ENCODE data around the gene DACH2.

The DACH2 gene

GRCh38 chrX:86436116-86436515, 287.9 kb downstream of the DACH2 start:
- no peak overlapping the region for H3K9ac ChIP-seq (ENCODE audit: low read length)
- H3K27me3 ChIP-seq (ENCODE audit: control insufficient read depth in 1 of 2, insufficient read depth in 2 of 2, low read length in 2 of 2): no peaks in the 10 kb centered on the region
- no peaks in the 10 kb centered on the region for H3K9me3 ChIP-seq (ENCODE audit: low read length)
- H3K4me1 ChIP-seq (ENCODE audit: insufficient read depth, low read length): no peaks in the 10 kb centered on the region
- H3K36me3 ChIP-seq (ENCODE audit: insufficient read depth, low read length): no peaks in the 10 kb centered on the region
- no peak overlapping the region for H3K27ac ChIP-seq (ENCODE audit: low read depth, low read length)
- no peak overlapping the region for H3K4me3 ChIP-seq (ENCODE audit: low read depth in 1 of 2, low read length in 2 of 2)

GRCh38 chrX:86455495-86455894, 307.2 kb downstream of the DACH2 start:
- no peaks in the 10 kb centered on the region for H3K27me3 ChIP-seq (ENCODE audit: control insufficient read depth in 1 of 2, insufficient read depth in 2 of 2, low read length in 2 of 2)
- H3K4me3 ChIP-seq (ENCODE audit: low read depth in 1 of 2, low read length in 2 of 2): no peak overlapping the region
- H3K9ac ChIP-seq (ENCODE audit: low read length): no peak overlapping the region
- H3K27ac ChIP-seq (ENCODE audit: low read depth, low read length): no peak overlapping the region
- no peaks in the 10 kb centered on the region for H3K9me3 ChIP-seq (ENCODE audit: low read length)
- no peaks in the 10 kb centered on the region for H3K36me3 ChIP-seq (ENCODE audit: insufficient read depth, low read length)
- H3K4me1 ChIP-seq (ENCODE audit: insufficient read depth, low read length): no peaks in the 10 kb centered on the region

GRCh38 chrX:86460760-86461159, 312.5 kb downstream of the DACH2 start:
- no peak overlapping the region for H3K27ac ChIP-seq (ENCODE audit: low read depth, low read length)
- no peak overlapping the region for H3K9ac ChIP-seq (ENCODE audit: low read length)
- no peaks in the 10 kb centered on the region for H3K36me3 ChIP-seq (ENCODE audit: insufficient read depth, low read length)
- no peak overlapping the region for H3K4me3 ChIP-seq (ENCODE audit: low read depth in 1 of 2, low read length in 2 of 2)
- no peaks in the 10 kb centered on the region for H3K4me1 ChIP-seq (ENCODE audit: insufficient read depth, low read length)
- H3K27me3 ChIP-seq (ENCODE audit: control insufficient read depth in 1 of 2, insufficient read depth in 2 of 2, low read length in 2 of 2): no peaks in the 10 kb centered on the region
- H3K9me3 ChIP-seq (ENCODE audit: low read length): no peaks in the 10 kb centered on the region

GRCh38 chrX:86504297-86504696, 356.0 kb downstream of the DACH2 start:
- Histone ChIP-seq H3K4me1 (ENCODE audit: insufficient read depth, low read length) (no peaks in the 10 kb centered on the region), H3K9me3 (ENCODE audit: low read length) (no peaks in the 10 kb centered on the region), H3K4me3 (ENCODE audit: low read depth in 1 of 2, low read length in 2 of 2) (no peak overlapping the region), H3K36me3 (ENCODE audit: insufficient read depth, low read length) (no peaks in the 10 kb centered on the region), H3K27me3 (ENCODE audit: control insufficient read depth in 1 of 2, insufficient read depth in 2 of 2, low read length in 2 of 2) (no peaks in the 10 kb centered on the region), H3K27ac (ENCODE audit: low read depth, low read length) (no peak overlapping the region), H3K9ac (ENCODE audit: low read length) (no peak overlapping the region)

- Histone ChIP-seq H3K27me3 (ENCODE audit: control insufficient read depth in 1 of 2, insufficient read depth in 2 of 2, low read length in 2 of 2) (no peaks in the 10 kb centered on the region), H3K36me3 (ENCODE audit: insufficient read depth, low read length) (no peaks in the 10 kb centered on the region), H3K9me3 (ENCODE audit: low read length) (no peaks in the 10 kb centered on the region), H3K4me1 (ENCODE audit: insufficient read depth, low read length) (no peaks in the 10 kb centered on the region), H3K9ac (ENCODE audit: low read length) (no peak overlapping the region), H3K27ac (ENCODE audit: low read depth, low read length) (no peak overlapping the region), H3K4me3 (ENCODE audit: low read depth in 1 of 2, low read length in 2 of 2) (no peak overlapping the region)
These were observed 359.1 kb downstream of the DACH2 start for GRCh38 chrX:86507331-86507730.

- Histone ChIP-seq H3K27me3 (ENCODE audit: control insufficient read depth in 1 of 2, insufficient read depth in 2 of 2, low read length in 2 of 2) (no peaks in the 10 kb centered on the region), H3K27ac (ENCODE audit: low read depth, low read length) (no peak overlapping the region), H3K36me3 (ENCODE audit: insufficient read depth, low read length) (no peaks in the 10 kb centered on the region), H3K9ac (ENCODE audit: low read length) (no peak overlapping the region), H3K9me3 (ENCODE audit: low read length) (no peaks in the 10 kb centered on the region), H3K4me3 (ENCODE audit: low read depth in 1 of 2, low read length in 2 of 2) (no peak overlapping the region), H3K4me1 (ENCODE audit: insufficient read depth, low read length) (no peaks in the 10 kb centered on the region)
These were observed 431.5 kb downstream of the DACH2 start for GRCh38 chrX:86579777-86580176.

GRCh38 chrX:86604607-86605006, 456.4 kb downstream of the DACH2 start:
- H3K27ac ChIP-seq (ENCODE audit: low read depth, low read length): no peak overlapping the region
- H3K9ac ChIP-seq (ENCODE audit: low read length): no peak overlapping the region
- H3K4me1 ChIP-seq (ENCODE audit: insufficient read depth, low read length): no peaks in the 10 kb centered on the region
- no peak overlapping the region for H3K4me3 ChIP-seq (ENCODE audit: low read depth in 1 of 2, low read length in 2 of 2)
- H3K9me3 ChIP-seq (ENCODE audit: low read length): no peaks in the 10 kb centered on the region
- peaks cover 0 to 1% of the 10 kb centered on the region in 2 donors for H3K27me3 ChIP-seq (ENCODE audit: control insufficient read depth in 1 of 2, insufficient read depth in 2 of 2, low read length in 2 of 2)
- H3K36me3 ChIP-seq (ENCODE audit: insufficient read depth, low read length): no peaks in the 10 kb centered on the region

- Histone ChIP-seq H3K9me3 (ENCODE audit: low read length) (no peaks in the 10 kb centered on the region), H3K27me3 (ENCODE audit: control insufficient read depth in 1 of 2, insufficient read depth in 2 of 2, low read length in 2 of 2) (no peaks in the 10 kb centered on the region), H3K4me1 (ENCODE audit: insufficient read depth, low read length) (no peaks in the 10 kb centered on the region), H3K9ac (ENCODE audit: low read length) (no peak overlapping the region), H3K4me3 (ENCODE audit: low read depth in 1 of 2, low read length in 2 of 2) (no peak overlapping the region), H3K27ac (ENCODE audit: low read depth, low read length) (no peak overlapping the region), H3K36me3 (ENCODE audit: insufficient read depth, low read length) (no peaks in the 10 kb centered on the region)
These were observed 548.7 kb downstream of the DACH2 start for GRCh38 chrX:86696951-86697350.

- H3K9me3 ChIP-seq (ENCODE audit: low read length): no peaks in the 10 kb centered on the region
- no peaks in the 10 kb centered on the region for H3K27me3 ChIP-seq (ENCODE audit: control insufficient read depth in 1 of 2, insufficient read depth in 2 of 2, low read length in 2 of 2)
- H3K36me3 ChIP-seq (ENCODE audit: insufficient read depth, low read length): no peaks in the 10 kb centered on the region
- H3K4me1 ChIP-seq (ENCODE audit: insufficient read depth, low read length): no peaks in the 10 kb centered on the region
- no peak overlapping the region for H3K9ac ChIP-seq (ENCODE audit: low read length)
- no peak overlapping the region for H3K27ac ChIP-seq (ENCODE audit: low read depth, low read length)
- H3K4me3 ChIP-seq (ENCODE audit: low read depth in 1 of 2, low read length in 2 of 2): no peak overlapping the region
These were observed 563.4 kb downstream of the DACH2 start for GRCh38 chrX:86711531-86712180.

- no peaks in the 10 kb centered on the region for H3K9me3 ChIP-seq (ENCODE audit: low read length)
- H3K36me3 ChIP-seq (ENCODE audit: insufficient read depth, low read length): no peaks in the 10 kb centered on the region
- no peak overlapping the region for H3K9ac ChIP-seq (ENCODE audit: low read length)
- no peak overlapping the region for H3K4me3 ChIP-seq (ENCODE audit: low read depth in 1 of 2, low read length in 2 of 2)
- no peaks in the 10 kb centered on the region for H3K27me3 ChIP-seq (ENCODE audit: control insufficient read depth in 1 of 2, insufficient read depth in 2 of 2, low read length in 2 of 2)
- H3K4me1 ChIP-seq (ENCODE audit: insufficient read depth, low read length): no peaks in the 10 kb centered on the region
- no peak overlapping the region for H3K27ac ChIP-seq (ENCODE audit: low read depth, low read length)
These were observed 566.2 kb downstream of the DACH2 start for GRCh38 chrX:86714441-86714840.

GRCh38 chrX:86724277-86724676, 576.0 kb downstream of the DACH2 start:
- no peak overlapping the region for H3K27ac ChIP-seq (ENCODE audit: low read depth, low read length)
- H3K9me3 ChIP-seq (ENCODE audit: low read length): no peaks in the 10 kb centered on the region
- no peaks in the 10 kb centered on the region for H3K4me1 ChIP-seq (ENCODE audit: insufficient read depth, low read length)
- no peaks in the 10 kb centered on the region for H3K36me3 ChIP-seq (ENCODE audit: insufficient read depth, low read length)
- H3K9ac ChIP-seq (ENCODE audit: low read length): no peak overlapping the region
- no peaks in the 10 kb centered on the region for H3K27me3 ChIP-seq (ENCODE audit: control insufficient read depth in 1 of 2, insufficient read depth in 2 of 2, low read length in 2 of 2)
- H3K4me3 ChIP-seq (ENCODE audit: low read depth in 1 of 2, low read length in 2 of 2): no peak overlapping the region

- H3K9me3 ChIP-seq (ENCODE audit: low read length): no peaks in the 10 kb centered on the region
- H3K36me3 ChIP-seq (ENCODE audit: insufficient read depth, low read length): no peaks in the 10 kb centered on the region
- no peak overlapping the region for H3K4me3 ChIP-seq (ENCODE audit: low read depth in 1 of 2, low read length in 2 of 2)
- no peaks in the 10 kb centered on the region for H3K27me3 ChIP-seq (ENCODE audit: control insufficient read depth in 1 of 2, insufficient read depth in 2 of 2, low read length in 2 of 2)
- no peaks in the 10 kb centered on the region for H3K4me1 ChIP-seq (ENCODE audit: insufficient read depth, low read length)
- H3K27ac ChIP-seq (ENCODE audit: low read depth, low read length): no peak overlapping the region
- H3K9ac ChIP-seq (ENCODE audit: low read length): no peak overlapping the region
These were observed 598.8 kb downstream of the DACH2 start for GRCh38 chrX:86747091-86747490.

All from muscle layer of colon (tissue), 2 donors.